HCT116 (cell line): ENCODE results near the gene ABHD11.

Experiments used
- POLR2A ChIP-seq: IDR thresholded peaks from 2 replicates; pipeline ENCODE4 v1.7.0; 2011; ENCODE audit warnings: borderline replicate concordance; ENCODE audit not compliant: insufficient read depth, insufficient read length; ENCODE audit errors: extremely low read depth
- POLR2AphosphoS5 ChIP-seq: IDR thresholded peaks from 2 replicates; pipeline ENCODE4 v1.6.1; 2011; ENCODE audit warnings: mild to moderate bottlenecking, low read depth, low read length, moderate library complexity
- RAD21 ChIP-seq: IDR thresholded peaks from 2 replicates; pipeline ENCODE4 v1.6.1; 2012; ENCODE audit warnings: low read depth, mild to moderate bottlenecking
- REST ChIP-seq: IDR thresholded peaks from 2 replicates; pipeline ENCODE4 v1.6.1; 2012; ENCODE audit warnings: low read depth
- ZFX ChIP-seq: fragments of 450-650 bp; IDR thresholded peaks from 2 replicates; pipeline ENCODE4 v1.6.1; 2017
- TF ChIP-seq, protein P1 (sequence below), 3 experiments: fragments of 200-600 bp in 1 of 3; sonication (generic) in 1 of 3; IDR thresholded peaks in 2 of 3; conservative IDR thresholded peaks in 1 of 3; 2 replicates each; pipeline ENCODE4 v1.5.1; 2012 to 2017; ENCODE audit warnings: low read depth in 2 of 3, low read length in 2 of 3, antibody characterized with exemption in 1 of 3, borderline replicate concordance in 1 of 3, control low read depth in 1 of 3, mild to moderate bottlenecking in 1 of 3, mixed read lengths in 1 of 3, mixed run types in 1 of 3, moderate library complexity in 1 of 3; ENCODE audit not compliant: insufficient read depth in 1 of 3
- TF ChIP-seq, protein P2 (sequence below): IDR thresholded peaks from 2 replicates; pipeline ENCODE4 v1.6.1; 2012

DNA sequence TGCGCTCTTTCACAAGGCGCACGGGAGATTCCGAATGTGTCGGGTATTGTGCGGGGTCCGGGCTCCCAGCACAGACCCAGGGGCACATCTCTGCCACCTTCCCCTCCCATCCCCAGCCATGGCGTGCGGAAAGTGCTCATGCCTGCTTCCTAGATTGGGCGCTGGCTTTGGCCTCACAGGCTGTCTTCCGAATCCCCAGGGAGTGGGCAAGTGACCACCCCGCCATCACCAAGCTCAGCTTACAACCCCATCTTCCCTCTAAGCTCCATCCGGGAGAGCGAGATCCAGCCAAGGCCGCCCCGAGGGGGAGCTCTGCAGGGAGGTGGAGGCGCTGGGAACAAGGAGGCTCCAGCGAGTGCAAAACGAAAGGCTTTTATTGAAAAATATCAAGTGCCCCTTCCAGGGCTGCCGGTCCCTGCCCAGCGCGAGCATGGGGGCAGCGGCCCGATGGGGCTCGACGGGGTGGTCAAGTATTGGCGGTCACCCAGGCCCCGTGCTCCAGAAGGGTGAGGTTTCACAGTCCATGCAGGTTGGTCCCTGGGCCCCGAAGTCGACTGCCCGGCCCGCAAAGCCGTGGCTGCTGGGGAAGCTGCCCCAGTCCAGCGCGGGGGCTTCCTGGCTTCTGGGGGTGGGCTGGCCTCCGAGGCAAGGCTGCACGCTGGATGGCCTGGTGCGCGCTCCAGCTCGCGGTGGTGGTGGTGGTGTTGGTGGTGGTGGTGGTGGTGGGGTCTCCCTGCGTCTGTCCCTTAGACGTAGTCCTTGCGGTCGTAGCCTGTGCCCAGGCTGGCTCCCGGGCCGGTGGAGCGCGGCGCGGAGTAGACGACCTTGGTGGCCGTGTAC, 30.3 kb upstream of the ABHD11 start:
- TF ChIP-seq, protein P1, sequence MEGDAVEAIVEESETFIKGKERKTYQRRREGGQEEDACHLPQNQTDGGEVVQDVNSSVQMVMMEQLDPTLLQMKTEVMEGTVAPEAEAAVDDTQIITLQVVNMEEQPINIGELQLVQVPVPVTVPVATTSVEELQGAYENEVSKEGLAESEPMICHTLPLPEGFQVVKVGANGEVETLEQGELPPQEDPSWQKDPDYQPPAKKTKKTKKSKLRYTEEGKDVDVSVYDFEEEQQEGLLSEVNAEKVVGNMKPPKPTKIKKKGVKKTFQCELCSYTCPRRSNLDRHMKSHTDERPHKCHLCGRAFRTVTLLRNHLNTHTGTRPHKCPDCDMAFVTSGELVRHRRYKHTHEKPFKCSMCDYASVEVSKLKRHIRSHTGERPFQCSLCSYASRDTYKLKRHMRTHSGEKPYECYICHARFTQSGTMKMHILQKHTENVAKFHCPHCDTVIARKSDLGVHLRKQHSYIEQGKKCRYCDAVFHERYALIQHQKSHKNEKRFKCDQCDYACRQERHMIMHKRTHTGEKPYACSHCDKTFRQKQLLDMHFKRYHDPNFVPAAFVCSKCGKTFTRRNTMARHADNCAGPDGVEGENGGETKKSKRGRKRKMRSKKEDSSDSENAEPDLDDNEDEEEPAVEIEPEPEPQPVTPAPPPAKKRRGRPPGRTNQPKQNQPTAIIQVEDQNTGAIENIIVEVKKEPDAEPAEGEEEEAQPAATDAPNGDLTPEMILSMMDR (IDR thresholded peaks at IDR 0.05 in 2 of 3, conservative IDR thresholded peaks at IDR 0.05 in 1 of 3; ENCODE audit: borderline replicate concordance in 1 of 3, insufficient read depth in 1 of 3, low read depth in 2 of 3, low read length in 2 of 3) = no peak
- TF ChIP-seq POLR2A (no peak), REST (no peak), RAD21 (no peak), ZFX (no peak), POLR2AphosphoS5 (no peak)
- TF ChIP-seq, protein P2, sequence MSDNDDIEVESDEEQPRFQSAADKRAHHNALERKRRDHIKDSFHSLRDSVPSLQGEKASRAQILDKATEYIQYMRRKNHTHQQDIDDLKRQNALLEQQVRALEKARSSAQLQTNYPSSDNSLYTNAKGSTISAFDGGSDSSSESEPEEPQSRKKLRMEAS = no peak
